ENCODE measurements around the gene ZEB1. TPM values are rescaled to one million over a fixed set of nuclear protein-coding genes. Genes with fewer than 3 reads are reported as not detected.

ZEB1 gene
- total and polyA plus RNA-seq, 2 of the 8 experiments (the other 6 are each of a cell fraction or from before 2014, with no cell fraction given), result 0.08 to 0.15 TPM

GRCh38 chr10:31509989-31510388, 191.0 kb downstream of the ZEB1 start:
- H3K4me1 ChIP-seq (replicated peaks in 1 of 4; ENCODE audit: control insufficient read depth in 3 of 4, insufficient read depth in 4 of 4, low read length in 3 of 4), result no peaks in the 10 kb centered on the region; a peak in 1 of 7 replicates
- no peak overlapping the region for H4K8ac ChIP-seq (ENCODE audit: extremely low read depth, insufficient read depth, low read length)
- H3K9ac ChIP-seq (replicated peaks in 1 of 4; ENCODE audit: extremely low read depth in 1 of 4, low read depth in 3 of 4, low read length in 3 of 4), result no peak overlapping the region
- H4K91ac ChIP-seq (replicated peaks; ENCODE audit: insufficient read length, low read length), result no peak overlapping the region
- no peak overlapping the region for H4K5ac ChIP-seq (ENCODE audit: insufficient read length, low read depth, low read length)
- H2BK5ac ChIP-seq (ENCODE audit: low read depth, low read length), result no peak overlapping the region
- no peaks in the 10 kb centered on the region for H4K20me1 ChIP-seq (replicated peaks in 1 of 2; ENCODE audit: control insufficient read depth in 1 of 2, insufficient read depth in 2 of 2, low read length in 2 of 2)
- H3K79me2 ChIP-seq (ENCODE audit: control insufficient read depth in 1 of 2, insufficient read depth in 2 of 2, low read length in 2 of 2), result no peaks in the 10 kb centered on the region
- no peak overlapping the region for H3K56ac ChIP-seq (replicated peaks; ENCODE audit: insufficient read length, low read depth, low read length)
- no peak overlapping the region for H3K4ac ChIP-seq (replicated peaks; ENCODE audit: insufficient read length, low read depth, low read length)
- no peak overlapping the region for H2AK5ac ChIP-seq (ENCODE audit: low read depth, low read length)
- H3K9me3 ChIP-seq (ENCODE audit: insufficient read depth in 2 of 2, low read depth in 1 of 2, low read length in 1 of 2), result peaks cover 7 to 10% of the 10 kb centered on the region in 2 experiments; a peak in 2 of 4 replicates
- POLR2A ChIA-PET (ENCODE audit: partially characterized antibody), result no interaction called here
- H3K23me2 ChIP-seq (ENCODE audit: low read depth, low read length), result no peaks in the 10 kb centered on the region
- no peak overlapping the region for H3K4me2 ChIP-seq (ENCODE audit: insufficient read depth in 1 of 2, low read depth in 2 of 2, low read length in 2 of 2)
- H2BK15ac ChIP-seq (ENCODE audit: low read length), result no peak overlapping the region
- H3K79me1 ChIP-seq (ENCODE audit: low read depth, low read length), result no peaks in the 10 kb centered on the region
- DNase-seq (ENCODE audit: low read depth in 1 of 2, low spot score in 2 of 2) (no peak), FAIRE-seq (no peak)
- no peaks in the 10 kb centered on the region for H3K36me3 ChIP-seq (ENCODE audit: control insufficient read depth in 2 of 4, insufficient read depth in 4 of 4, low read length in 3 of 4)
- no peak overlapping the region for H3K4me3 ChIP-seq (ENCODE audit: extremely low read depth in 1 of 4, insufficient read depth in 2 of 4, low read depth in 3 of 4, low read length in 4 of 4)
- no peak overlapping the region for H3K23ac ChIP-seq (ENCODE audit: insufficient read length)
- no peak for TF ChIP-seq ATF3 (IDR thresholded peaks at IDR 0.05; ENCODE audit: insufficient read depth, low read depth, low read length)
- TF ChIP-seq RNF2 (IDR thresholded peaks at IDR 0.05; ENCODE audit: borderline replicate concordance, low read depth, low read length, missing control alignments, poor library complexity, severe bottlenecking), result no peak
- TF ChIP-seq SIX5 (IDR thresholded peaks at IDR 0.05; ENCODE audit: low read depth, low read length), result no peak
- no peak for TF ChIP-seq CBX5 (IDR thresholded peaks at IDR 0.05; ENCODE audit: low read depth, low read length)
- TF ChIP-seq HDAC6 (IDR thresholded peaks at IDR 0.05; ENCODE audit: low read depth, low read length), result no peak
- TF ChIP-seq TEAD4 (IDR thresholded peaks at IDR 0.05; ENCODE audit: low read depth, low read length), result no peak
- TF ChIP-seq RBBP5 (IDR thresholded peaks at IDR 0.05; ENCODE audit: borderline replicate concordance, low read depth, low read length), result no peak
- TF ChIP-seq MAX (IDR thresholded peaks at IDR 0.05), result no peak
- no peak for TF ChIP-seq YY1 (IDR thresholded peaks at IDR 0.05; ENCODE audit: low read depth, low read length)
- no peak for TF ChIP-seq CEBPB (IDR thresholded peaks at IDR 0.05; ENCODE audit: low read depth, low read length)
- no peak for TF ChIP-seq JUN (IDR thresholded peaks at IDR 0.05; ENCODE audit: low read depth, low read length)
- no peak for TF ChIP-seq TAF1 (IDR thresholded peaks at IDR 0.05; ENCODE audit: low read depth, low read length)
- TF ChIP-seq SP1 (IDR thresholded peaks at IDR 0.05; ENCODE audit: low read depth, low read length), result no peak
- no peak overlapping the region for H3K27ac ChIP-seq (ENCODE audit: low read depth, low read length)
- no peak overlapping the region for H2BK12ac ChIP-seq (ENCODE audit: low read depth, low read length)
- H2AFZ ChIP-seq (ENCODE audit: low read length), result no peak overlapping the region
- H3K27me3 ChIP-seq (replicated peaks in 1 of 4; ENCODE audit: control insufficient read depth in 3 of 4, extremely low read depth in 1 of 4, insufficient read depth in 3 of 4, low read length in 3 of 4), result no peaks in the 10 kb centered on the region
- H3K14ac ChIP-seq (ENCODE audit: insufficient read length), result no peak overlapping the region
- H2BK20ac ChIP-seq (ENCODE audit: low read length), result no peak overlapping the region
- H2BK120ac ChIP-seq (replicated peaks; ENCODE audit: low read depth, low read length), result no peak overlapping the region
- H3K18ac ChIP-seq (ENCODE audit: extremely low read depth, low read length), result no peak overlapping the region
- CTCF ChIA-PET (ENCODE audit: partially characterized antibody), result interaction anchor here (1.5 kb wide), 1 partner anchor 8 kb away, joined by 5 read pairs; no protein-coding TSS in a partner anchor
